GM18867 (cell line): Measurements from ENCODE around the gene RBBP8NL.
"Not testable (repeated sequence)": the region's sequence is repeated elsewhere in the genome, so short reads cannot be mapped to it uniquely, and the experiment has no call there.

ENCODE experiments used
- ATAC-seq: cut with Tn5 transposase; IDR thresholded peaks from one replicate; pipeline ENCODE4 v1.9.1; 2021; ENCODE audit warnings: mild to moderate bottlenecking, moderate library complexity; ENCODE audit not compliant: unreplicated experiment

Gene RBBP8NL

DNA sequence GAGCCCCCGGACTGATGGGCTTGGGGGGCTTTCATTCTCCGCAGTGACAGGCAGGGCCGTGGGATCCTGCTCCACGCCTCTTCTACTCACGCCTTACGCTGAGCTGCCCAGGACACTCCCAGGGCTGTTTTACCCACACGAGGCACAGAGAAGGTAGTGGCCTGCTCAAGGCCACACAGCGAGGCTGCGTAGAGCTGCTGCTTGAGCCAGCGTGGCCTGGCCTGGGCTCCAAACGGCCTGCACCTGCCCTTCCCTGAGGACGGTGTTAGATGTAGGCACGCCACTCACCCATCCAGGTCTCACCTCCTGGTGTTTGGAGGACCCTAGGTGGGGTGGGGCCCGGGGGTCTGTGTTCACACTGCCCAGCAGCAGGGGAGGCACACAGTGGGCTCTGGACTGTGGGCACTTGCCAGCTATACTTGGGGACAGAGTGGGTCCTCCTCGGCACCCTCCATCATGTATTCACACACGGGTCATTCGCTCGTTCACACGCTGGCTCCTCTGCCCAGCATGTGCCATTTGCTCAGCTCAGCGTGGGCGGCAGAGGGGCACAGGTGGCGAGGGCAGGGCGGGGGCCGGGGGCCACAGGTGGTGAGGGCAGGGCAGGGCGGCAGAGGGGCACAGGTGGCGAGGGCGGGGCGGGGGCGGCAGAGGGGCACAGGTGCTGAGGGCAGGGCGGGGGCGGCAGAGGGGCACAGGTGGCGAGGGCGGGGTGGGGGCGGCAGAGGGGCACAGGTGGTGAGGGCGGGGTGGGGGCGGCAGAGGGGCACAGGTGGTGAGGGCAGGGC is 18.4 kb upstream of the RBBP8NL start:
- no peak for ATAC-seq

DNA sequence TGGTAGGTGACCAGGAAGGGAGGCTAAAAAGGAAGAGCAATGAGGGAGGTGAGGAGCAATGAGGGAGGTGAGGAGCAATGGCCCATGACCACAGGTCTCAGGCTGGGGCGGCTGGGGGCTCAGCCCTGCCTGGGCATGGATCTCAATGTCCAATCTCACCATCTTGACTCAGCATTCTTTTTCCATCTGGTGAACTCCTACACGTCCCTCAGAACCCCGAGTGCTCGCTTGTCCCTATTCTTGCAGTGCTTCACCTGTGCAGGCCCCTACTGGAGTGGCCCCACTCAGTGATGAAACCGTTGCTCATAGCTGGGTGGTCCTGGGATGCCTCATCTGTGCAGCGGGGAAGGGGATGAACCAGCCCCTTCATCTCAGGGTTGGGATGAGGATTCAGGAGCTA is 16.9 kb upstream of the RBBP8NL start:
- no peak for ATAC-seq

DNA sequence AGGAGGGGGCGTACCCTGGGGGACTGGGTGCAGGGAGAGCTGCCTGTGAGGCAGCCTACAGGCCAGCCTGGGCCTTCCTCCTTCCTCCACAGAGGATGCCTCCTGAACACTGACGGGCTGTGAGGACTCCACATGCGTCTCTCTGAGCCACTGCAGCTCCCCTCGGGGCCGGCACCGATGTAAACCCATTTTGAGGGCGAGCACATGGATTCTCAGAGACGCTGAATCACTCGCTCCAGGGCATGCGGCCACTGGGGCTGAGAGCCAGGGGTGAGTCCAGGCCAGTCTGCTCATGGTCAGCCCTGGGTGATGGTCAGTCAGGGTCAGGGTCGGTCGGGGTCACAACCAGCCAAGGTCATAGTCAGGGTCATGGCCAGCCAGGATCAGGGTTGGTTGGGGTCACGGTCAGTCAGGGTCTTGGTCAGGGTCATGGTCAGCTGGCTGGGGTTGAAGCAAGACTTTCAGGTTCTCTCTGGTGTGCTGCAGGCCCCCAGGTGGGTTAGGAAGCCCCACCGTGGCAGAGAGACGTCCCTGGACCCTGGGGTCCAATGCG is 14.7 kb upstream of the RBBP8NL start:
- ATAC-seq: no peak

DNA sequence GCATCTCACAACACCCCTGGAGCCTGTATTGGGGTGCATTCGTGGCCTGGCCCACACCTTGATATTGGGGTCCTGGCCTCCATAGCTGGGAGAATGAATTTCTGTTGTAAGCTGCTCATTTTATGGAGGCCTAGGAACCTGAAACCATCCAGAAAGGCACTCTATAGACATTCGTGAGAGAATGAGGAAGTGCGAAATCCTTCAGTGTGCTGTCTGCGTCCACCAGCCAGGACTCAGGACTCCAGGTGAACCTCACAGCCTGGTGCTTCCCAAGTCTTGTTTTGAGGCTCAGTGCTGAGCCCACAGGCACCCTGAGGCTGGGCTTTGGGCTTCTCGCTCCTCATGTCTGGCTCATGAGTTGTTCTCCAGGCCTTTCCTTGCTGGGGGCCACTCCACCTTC is 11.9 kb upstream of the RBBP8NL start:
- no peak for ATAC-seq

DNA sequence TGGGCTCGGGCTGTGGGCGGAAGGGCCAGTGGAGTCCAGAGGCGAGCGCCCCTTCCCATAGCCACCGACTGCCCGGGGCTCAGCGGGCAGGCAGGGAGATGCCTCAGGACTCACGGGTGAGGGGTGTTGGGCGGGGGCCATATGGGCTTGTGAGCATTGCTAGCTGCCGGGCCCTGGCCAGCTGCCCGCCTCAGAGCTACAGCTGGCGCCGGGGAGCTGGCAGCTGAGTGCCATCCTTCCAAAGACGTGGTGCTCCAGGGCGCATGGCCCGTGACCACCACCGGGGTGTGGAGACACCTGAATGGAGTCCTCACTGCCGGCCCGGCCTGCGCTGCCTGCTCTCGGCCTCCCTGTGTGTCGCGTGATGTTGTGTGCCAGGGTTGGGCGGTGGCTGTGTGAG is 10.6 kb upstream of the RBBP8NL start:
- ATAC-seq: no peak

DNA sequence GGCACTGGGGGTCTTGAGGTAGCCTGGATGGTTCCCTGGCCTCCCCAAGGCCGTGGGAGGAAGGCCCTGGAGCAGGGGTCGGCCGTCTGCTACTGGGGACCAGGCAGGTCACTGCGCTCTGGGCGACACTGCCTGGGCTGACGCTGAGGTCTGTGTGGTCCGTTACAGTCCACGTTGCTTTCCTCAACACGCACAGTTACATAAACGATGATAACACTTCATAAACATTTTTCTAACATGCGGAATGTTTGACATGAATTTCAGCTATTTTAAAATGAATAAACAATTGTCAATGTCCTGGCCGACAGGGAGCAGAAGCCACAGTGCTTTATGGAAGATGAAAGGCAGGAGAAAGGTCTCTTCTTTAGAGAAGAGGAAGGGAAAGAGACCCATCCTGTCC is 10.2 kb upstream of the RBBP8NL start:
- no peak for ATAC-seq

DNA sequence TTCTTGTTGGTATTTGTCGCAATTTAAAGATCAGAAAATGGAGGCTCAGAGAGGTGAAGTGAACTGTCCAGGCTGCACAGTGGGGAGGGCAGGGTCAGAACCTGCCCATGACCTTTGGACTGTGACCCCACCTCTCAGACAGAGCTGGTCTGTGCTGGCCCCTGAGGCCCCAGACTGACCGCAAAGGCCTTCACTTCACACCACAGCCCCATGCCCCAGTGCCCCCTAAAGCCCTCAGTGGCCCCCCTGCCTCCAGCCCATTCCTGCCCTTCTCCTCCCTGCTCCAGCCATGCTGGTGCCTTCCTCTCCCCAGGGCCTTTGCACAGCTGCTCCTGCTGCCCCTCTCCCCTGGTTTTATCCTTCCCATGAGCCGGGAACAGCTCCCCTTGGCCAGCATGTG is 9.4 kb upstream of the RBBP8NL start:
- no peak for ATAC-seq

DNA sequence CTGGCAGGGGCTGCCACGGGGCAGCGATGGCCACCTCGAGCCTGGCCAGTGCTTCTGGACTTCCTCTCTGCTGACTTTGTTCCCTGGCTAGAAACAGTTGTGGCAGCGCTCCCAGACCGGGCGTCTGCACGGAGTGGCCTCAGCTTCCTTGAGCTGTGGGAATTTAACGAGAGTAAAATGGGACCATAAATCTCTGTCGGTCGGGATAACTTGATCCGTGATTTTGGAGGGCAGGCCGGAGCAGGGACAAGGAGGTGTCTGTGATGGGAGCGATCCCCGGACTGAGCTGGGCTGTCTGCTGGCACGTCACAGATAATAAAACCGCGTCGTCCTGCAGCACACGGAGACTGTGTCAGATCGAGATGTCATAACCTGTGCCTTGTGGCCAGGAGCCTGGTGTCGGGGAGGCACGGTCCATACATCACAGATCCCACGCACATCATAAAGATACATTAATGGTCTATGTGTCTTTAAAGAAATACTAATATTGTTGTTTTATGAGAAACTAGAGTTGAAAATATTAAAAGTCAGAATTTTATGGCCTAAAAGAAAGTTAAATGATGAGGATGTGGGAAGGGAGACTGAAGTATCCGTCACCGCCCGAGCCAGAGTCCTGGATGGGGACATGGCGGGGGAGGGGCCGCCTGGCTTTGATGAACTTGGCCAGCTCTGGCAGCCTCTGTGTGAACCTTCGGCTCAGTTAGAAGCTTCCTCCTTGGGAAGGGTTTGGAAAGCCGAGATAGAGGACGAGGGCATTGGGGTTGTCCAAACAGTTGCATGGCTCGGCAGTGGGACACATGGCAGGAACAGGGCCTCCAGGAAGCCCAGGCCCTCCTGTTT is 6.5 kb upstream of the RBBP8NL start:
- no peak for ATAC-seq

DNA sequence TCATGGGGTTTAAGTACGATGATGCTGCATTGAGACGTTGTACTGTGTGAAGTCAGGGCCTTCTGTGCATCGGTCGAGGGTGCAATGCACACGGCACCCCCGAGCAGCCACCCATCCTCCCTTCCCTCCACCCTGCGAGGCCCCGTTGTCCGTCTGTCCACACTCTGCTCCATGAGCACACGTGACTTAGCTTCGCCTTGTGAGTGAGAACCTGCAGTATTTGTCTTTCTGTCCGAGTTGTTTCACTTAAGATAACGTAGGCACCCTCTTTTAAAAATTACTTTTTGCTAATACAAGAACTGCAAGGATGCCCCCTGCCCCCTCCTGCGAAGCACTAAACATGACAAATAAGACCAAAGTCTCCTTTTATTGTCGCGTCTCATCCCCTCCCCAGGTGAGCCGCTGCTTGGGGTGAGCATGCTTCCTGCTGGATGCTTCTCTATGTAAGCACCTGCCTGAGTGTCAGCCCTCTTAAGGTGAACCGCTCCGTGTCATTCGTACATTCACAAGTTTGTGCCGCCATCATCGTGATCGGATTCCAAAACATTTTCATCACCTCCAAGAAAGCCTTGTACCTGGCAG is 3.6 kb upstream of the RBBP8NL start:
- ATAC-seq: no peak

DNA sequence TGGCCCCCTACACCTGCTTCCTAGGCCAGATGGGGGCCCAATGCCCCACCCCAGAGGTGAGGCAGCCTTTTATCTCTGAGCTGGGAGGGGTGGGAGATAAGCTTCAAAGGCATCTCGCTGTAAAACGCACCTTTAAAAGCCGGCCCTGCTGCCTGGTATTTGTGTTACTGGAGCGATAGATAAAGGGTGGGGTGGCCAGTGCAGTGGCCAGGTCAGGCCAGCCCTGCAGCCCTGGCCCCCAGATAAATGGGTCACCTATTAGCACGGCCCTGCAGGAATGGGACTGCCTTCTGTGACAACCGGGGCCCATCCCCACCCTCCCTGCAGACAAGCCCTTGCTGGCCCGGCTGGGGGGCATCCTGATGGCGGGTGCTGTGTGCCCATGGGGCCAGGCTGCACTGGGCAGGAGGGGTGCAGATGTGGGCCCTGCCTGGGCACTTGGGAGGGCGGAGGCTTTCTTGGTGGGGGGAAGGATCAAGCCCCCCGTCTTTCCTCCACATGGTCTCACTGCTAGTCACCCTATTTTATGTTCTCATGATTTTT is 3.0 kb upstream of the RBBP8NL start:
- no peak for ATAC-seq

DNA sequence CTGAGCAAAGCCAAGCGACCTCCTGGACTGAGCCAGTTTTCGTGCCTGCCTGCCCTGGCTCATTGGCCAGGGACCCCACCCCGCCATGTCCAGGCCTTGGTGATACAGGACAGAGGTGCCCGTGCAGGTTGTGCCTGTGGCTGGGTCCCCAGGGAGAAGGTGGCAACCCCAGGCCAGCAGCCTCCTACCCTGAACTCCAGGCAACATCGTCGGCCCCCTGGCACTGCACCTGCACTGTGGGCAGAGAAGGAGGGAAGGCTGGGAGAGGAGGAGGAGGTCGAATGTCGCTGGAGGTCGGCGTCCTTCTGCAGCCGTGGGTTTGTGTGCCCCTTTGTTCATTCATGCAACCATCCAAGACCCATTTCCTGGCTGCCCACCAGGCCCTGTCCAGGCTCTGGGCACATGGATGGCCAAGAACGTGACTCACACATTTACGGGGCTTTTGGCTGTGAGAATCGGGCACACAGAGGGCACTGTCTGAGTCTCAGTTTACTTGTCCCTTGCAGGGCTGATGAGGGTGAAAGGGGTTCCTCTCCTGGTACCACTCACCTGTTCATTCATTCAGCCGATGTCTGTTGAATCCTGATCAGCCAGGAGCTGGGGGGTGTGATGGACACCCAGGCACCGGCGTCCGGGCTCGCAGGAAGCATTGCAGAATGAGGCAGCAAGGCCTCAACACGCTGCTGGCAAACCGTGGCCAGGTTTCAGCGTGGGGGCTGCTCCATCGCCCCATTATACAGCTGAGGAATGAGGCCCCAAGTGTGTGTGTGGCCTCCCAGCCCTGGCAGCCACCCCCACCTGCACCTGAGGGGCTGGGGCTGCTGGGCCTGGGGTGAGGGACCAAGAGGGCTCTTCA is 2.3 kb upstream of the RBBP8NL start:
- ATAC-seq: no peak

DNA sequence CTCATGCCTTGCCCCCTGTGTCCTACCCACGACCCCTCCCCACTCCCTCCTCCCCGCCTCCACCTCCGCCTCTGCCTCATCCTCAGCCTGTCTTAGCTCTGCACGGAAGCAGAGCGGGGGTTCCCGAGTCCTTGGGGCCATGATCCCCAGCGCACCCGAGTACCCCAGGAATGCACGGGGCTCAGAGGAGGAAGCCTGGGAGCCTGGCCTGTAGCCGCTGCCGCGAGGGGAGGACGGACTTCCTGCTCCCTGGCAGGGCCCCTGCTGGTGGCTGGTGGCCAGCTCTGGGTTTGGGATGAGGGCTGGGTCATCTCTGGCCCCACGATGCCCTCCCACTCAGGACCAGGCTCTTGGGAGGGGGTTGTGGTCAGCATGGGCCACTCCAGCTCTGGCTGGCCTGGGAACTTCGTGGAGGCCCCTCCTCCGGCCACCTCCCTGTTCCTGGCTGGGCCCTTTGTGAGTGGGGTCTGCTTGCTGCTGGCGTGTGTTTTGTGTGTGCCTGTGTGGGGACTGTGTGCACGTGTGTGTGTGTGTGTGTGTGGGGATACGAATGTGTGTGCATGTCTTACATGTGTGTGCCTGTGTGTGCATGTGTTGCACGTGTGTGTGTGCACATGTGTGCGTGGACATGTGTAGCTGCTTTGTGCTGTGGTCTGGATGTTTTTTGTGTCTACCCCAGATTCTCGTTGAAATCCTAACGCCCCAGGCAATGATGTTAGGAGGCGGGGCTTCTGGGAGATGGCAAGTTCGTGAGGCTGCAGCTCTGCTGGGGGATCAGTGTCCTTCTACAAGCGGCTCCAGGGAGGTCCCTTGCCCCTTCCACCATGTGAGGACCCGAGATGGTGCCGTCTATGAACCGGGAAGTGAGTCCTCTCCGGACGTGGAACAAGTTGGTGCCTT is 1.3 kb upstream of the RBBP8NL start:
- ATAC-seq: no peak

DNA sequence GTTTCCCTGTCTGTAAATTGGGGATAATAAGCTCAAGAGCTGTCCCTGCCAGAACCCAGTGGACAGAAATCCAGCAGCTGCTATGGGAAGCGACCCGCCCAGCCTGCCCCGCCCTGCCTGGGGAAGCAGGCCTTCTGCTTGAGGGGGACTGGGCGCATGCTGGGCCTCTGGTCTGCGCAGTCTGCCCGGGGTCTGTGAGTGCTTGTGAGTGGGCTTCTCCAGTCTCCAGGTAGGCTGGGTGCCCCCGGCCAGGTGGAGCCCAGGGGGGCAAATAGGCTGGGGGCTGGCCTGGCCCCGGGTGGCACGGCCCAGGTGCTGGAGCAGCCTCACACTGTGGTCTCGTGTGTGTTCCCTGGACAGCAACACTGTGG is 648 bp upstream of the RBBP8NL start:
- no peak for ATAC-seq

DNA sequence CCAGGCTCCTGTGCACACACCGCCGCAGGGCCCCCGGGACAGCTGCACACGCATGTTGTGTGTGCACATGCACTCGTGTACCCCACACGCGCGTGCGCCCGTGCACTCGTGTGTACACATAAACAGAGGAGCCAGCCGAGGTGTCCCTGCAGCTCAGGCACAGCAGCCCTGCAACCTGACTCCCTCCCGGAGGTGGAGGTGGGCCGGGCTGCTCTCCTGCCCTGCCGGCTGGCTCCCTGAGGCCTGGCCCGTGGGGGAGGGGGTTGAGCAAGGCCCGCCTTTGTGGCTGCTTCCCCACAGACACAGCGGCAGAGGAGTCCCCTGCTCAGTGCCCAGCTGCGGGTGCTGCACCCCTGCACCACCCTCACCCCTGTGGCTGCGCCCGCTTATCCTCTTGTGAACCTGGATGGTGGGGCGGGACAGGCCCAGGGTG is 624 bp downstream of the RBBP8NL start:
- ATAC-seq: no peak

DNA sequence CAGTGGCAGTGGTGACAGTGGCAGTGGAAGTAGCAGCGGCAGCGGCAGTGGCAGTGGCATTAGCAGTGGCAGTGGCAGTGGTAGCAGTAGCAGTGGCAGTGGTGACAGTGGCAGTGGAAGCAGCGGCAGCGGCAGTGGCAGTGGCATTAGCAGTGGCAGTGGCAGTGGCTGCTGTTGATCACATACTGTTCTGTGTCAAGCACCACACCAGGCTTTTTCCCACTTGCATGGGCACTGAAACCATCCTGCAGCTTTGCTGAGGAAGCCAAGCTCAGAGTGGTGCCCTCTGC is 1.3 kb downstream of the RBBP8NL start:
- ATAC-seq: not testable (repeated sequence)

DNA sequence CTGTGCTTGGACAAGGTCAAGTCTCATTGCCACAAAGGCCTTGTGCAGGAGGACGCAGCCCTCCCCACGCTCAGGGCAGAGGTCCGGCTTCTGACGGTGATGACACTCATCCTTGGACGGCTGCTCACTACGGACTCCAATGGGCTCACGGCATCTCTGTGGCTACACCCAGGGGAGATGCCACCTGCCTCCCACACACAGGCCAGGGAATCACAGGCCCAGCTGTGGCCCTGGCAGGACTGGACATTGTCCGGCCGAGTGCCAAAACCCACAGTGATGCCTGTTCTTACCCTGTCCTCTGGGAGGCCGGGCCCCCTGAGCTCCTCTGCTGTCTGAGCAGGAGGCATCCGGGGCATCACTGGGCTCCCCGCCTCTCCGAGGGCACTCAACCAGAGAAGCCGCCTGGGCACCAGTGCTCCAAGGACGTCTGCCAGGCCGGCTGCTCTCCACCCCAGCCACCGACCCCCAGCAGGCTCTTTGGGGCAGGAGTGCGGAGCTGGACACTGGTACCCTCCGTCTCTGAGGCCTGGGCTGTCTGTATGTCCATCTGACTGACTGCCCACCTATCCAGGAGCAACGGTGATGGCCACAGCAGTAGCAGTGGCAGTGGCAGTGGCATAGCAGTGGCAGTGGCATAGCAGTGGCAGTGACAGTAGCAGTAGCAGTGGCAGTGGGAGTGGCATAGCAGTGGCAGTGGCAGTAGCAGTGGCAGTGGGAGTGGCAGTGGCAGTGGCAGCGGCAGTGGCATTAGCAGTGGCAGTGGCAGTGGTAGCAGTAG is 1.9 kb downstream of the RBBP8NL start:
- ATAC-seq: no peak

DNA sequence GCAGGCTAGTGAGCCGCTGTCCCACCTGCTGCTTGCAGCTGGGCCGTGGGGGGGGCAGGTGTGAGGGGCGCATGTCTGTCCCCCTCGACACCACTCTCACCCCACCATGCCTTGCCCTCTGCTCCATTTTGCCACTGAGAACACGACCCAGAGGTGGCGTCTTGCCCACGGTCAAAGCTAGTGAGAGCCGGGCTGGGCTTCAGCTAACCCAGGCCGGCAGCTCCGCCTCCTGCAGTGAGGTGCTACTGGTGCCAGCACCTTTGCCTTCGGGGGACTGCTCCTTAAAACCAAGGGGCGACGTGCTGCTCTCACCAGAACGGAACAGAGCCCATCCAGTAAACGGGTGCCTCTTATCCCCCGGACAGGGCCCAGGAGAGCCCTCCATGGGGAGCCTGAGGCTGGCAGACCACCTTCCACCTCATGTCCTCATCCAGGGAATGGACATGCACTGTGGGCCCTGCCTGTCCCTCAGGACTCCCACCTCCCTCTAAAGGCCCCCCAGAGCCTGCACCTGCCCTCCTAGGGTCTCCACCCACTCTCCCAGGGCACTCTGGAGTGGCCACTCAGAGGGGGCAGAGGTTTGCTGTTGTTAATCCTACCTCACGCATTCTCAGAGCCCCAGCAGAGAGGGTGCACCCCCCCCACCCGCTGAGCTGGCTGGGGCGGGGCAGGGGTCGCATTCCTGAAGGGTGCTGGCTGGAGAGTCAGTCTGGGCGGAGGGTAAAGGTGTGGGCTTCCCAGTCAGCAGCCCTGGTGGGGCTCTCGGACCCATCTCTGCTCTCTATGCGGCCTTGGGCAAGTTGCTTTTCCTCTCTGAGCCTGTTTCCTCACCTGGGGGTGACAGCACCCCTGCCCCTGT is 2.9 kb downstream of the RBBP8NL start:
- ATAC-seq: no peak

DNA sequence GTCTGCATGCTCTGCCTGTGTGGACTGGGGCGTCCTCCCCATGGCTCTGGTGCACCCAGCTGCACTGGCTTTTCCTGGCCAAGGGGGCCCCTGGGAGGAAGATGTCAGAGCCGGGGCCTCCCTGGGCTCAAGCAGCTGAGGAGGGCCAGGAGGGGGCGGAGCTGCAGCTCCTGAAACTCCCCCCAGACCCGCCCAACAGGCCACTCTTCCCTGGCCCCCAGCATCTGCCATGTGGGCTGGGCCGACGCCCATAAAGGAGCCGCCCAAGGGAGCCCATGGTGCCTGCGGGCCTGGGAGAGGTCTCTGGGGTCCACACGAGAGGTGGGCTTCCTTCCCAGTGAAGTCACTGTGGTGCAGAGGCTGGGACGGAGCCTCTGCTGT is 4.0 kb downstream of the RBBP8NL start:
- ATAC-seq: no peak
